ENCODE data around the gene C22orf23. TPM values are rescaled to one million over a fixed set of nuclear protein-coding genes. Genes with fewer than 3 reads are reported as not detected.
A peak's percentile ranks its signal among the peaks of the same experiment; 100 is the strongest.
"Not testable (repeated sequence)": the region's sequence is repeated elsewhere in the genome, so short reads cannot be mapped to it uniquely, and the experiment has no call there.

C22orf23 gene
- total and polyA plus RNA-seq, 2 of the 13 experiments (the other 11 are each of a cell fraction or from before 2014, with no cell fraction given): 0.21 to 0.24 TPM

GRCh38 chr22:37955825-37956397 is 2.5 kb upstream of the C22orf23 start (continued):
- peak; percentile 23; the same call in 1 of the 2 replicates for TF ChIP-seq ZNF687 (CRISPR knock-in tag; IDR thresholded peaks at IDR 0.05)
- peak; percentile 40; the same call in 1 of the 2 replicates for TF ChIP-seq ZNF460 (CRISPR knock-in tag; IDR thresholded peaks at IDR 0.05; ENCODE audit: borderline replicate concordance)
- TF ChIP-seq HNF4G (IDR thresholded peaks at IDR 0.05; ENCODE audit: borderline replicate concordance, low read depth, low read length): not testable (repeated sequence)
- TF ChIP-seq HNF4G (CRISPR knock-in tag; IDR thresholded peaks at IDR 0.05; ENCODE audit: borderline replicate concordance, low read depth): peak; percentile 29; the same call in 1 of the 2 replicates
- peak; percentile 76 for TF ChIP-seq PAXIP1 (CRISPR knock-in tag; conservative IDR thresholded peaks at IDR 0.05)
- TF ChIP-seq NR2F6 (IDR thresholded peaks at IDR 0.05): peak; percentile 42; the same call in 1 of the 2 replicates
- peak; percentile 19; the same call in 1 of the 2 replicates for TF ChIP-seq NR2F6 (CRISPR knock-in tag; IDR thresholded peaks at IDR 0.05)

Measured in HepG2 (cell line).